Measurements from ENCODE around the gene PHOX2B. TPM values are rescaled to one million over a fixed set of nuclear protein-coding genes. Genes with fewer than 3 reads are reported as not detected.

PHOX2B gene
- total RNA-seq: under 1 TPM in 1 of 2 donors, not detected in 1; 0.56 TPM

- no peak for TF ChIP-seq CTCF (IDR thresholded peaks at IDR 0.05)
- no peaks in the 10 kb centered on the region for H3K4me1 ChIP-seq
- no peaks in the 10 kb centered on the region for H3K9me3 ChIP-seq
- DNase-seq: no peak
- peaks cover 92% of the 10 kb centered on the region for H3K27me3 ChIP-seq
- no peak within 1 kb of the TSS for H3K9ac ChIP-seq (ENCODE audit: low read depth in 2 of 2, low read length in 2 of 2)
- H3K36me3 ChIP-seq: no peaks in the 10 kb centered on the region
- H3K4me3 ChIP-seq: no peak within 1 kb of the TSS
- H3K27ac ChIP-seq: no peak within 1 kb of the TSS
- intact Hi-C loops (cut with DNase I): no loop called here
Measured at GRCh38 chr4:41748571-41749475, at the start of gene PHOX2B. Gene PHOX2B (minus strand): TSS chr4:41748725. CDS start chr4:41748610, 115 bp downstream.

- H3K4me1 ChIP-seq: no peaks in the 10 kb centered on the region
- peaks cover 4% of the 10 kb centered on the region for H3K27me3 ChIP-seq
- no peak for TF ChIP-seq CTCF (IDR thresholded peaks at IDR 0.05)
- H3K36me3 ChIP-seq: no peaks in the 10 kb centered on the region
- H3K27ac ChIP-seq: no peak overlapping the region
- H3K9me3 ChIP-seq: no peaks in the 10 kb centered on the region
- no peak for DNase-seq
- no peak overlapping the region for H3K4me3 ChIP-seq
- no peak overlapping the region for H3K9ac ChIP-seq (ENCODE audit: low read depth in 2 of 2, low read length in 2 of 2)
- intact Hi-C loops (cut with DNase I): no loop called here
Measured at GRCh38 chr4:41797260-41797659, 48.7 kb upstream of the PHOX2B start.

- Histone ChIP-seq H3K27ac (no peak overlapping the region), H3K9me3 (no peaks in the 10 kb centered on the region), H3K36me3 (no peaks in the 10 kb centered on the region), H3K4me3 (no peak overlapping the region), H3K4me1 (no peaks in the 10 kb centered on the region), H3K9ac (ENCODE audit: low read depth in 2 of 2, low read length in 2 of 2) (no peak overlapping the region), H3K27me3 (peaks cover 4% of the 10 kb centered on the region)
- intact Hi-C loops (cut with DNase I): no loop called here
- no peak for TF ChIP-seq CTCF (IDR thresholded peaks at IDR 0.05)
- DNase-seq: no peak
Measured at GRCh38 chr4:41796545-41797210, 48.2 kb upstream of the PHOX2B start.

DNA sequence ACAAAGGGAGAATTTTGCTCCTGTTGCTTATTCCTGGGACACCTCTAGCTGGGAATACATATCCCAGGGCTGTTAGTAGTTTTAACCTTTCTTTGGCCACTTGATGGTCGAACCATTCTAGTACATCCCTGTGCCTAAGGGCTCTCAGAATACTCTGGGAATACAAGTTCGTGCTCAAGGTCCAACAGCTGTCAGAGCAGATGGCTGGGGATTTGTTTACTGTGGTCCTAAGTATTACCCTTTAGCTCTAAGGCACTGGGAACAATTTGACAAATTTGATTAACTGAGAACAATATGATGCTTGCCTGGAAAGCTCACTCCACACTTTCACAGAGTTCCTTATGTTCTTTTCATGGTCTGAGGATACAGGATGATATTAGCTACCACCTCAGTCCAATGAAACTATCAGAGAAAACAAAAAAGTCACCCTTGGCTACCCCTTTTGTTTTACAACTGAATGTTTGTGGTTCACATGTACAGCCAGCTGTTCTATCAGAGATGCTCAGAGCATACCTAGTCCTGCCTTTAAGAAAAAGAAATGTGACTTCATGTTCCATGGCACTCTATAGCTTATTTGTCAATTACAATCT lies 47.4 kb upstream of the PHOX2B start:
- intact Hi-C loops (cut with DNase I): no loop called here
- no peak for TF ChIP-seq CTCF (IDR thresholded peaks at IDR 0.05)
- H3K27ac ChIP-seq: no peak overlapping the region
- no peak overlapping the region for H3K4me3 ChIP-seq
- peaks cover 4% of the 10 kb centered on the region for H3K27me3 ChIP-seq
- no peaks in the 10 kb centered on the region for H3K36me3 ChIP-seq
- no peak for DNase-seq
- H3K4me1 ChIP-seq: no peaks in the 10 kb centered on the region
- H3K9ac ChIP-seq (ENCODE audit: low read depth in 2 of 2, low read length in 2 of 2): no peak overlapping the region
- no peaks in the 10 kb centered on the region for H3K9me3 ChIP-seq

DNA sequence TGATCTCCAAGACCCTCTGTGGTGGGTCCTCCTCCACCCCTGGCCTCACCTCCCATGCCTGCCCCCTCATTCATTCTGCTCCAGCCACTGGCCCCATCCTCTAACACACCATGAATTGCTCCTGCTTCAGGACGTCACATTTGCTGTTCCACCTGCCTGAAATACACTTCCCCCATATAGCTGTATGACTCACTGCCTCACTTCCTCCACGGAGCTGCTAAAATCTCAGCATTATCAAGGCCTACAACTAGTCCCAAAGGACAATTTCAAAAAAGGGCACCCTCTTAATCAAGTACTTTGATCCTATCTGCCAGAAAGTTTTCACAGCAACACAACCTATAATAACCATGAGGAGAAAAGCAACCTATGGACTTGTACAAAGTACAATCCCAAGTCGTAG lies 43.6 kb upstream of the PHOX2B start:
- H3K9ac ChIP-seq (ENCODE audit: low read depth in 2 of 2, low read length in 2 of 2): no peak overlapping the region
- H3K36me3 ChIP-seq: no peaks in the 10 kb centered on the region
- H3K27ac ChIP-seq: no peak overlapping the region
- H3K4me3 ChIP-seq: no peak overlapping the region
- DNase-seq: no peak
- intact Hi-C loops (cut with DNase I): no loop called here
- H3K27me3 ChIP-seq: peaks cover under 1% of the 10 kb centered on the region
- H3K9me3 ChIP-seq: no peaks in the 10 kb centered on the region
- TF ChIP-seq CTCF (IDR thresholded peaks at IDR 0.05): no peak
- H3K4me1 ChIP-seq: no peaks in the 10 kb centered on the region

All from colonic mucosa (tissue), 4 donors.